Gastrocnemius medialis (tissue), 4 donors: Measurements from ENCODE around the gene SPINDOC. TPM values are rescaled to one million over a fixed set of nuclear protein-coding genes. Genes with fewer than 3 reads are reported as not detected.
A peak's percentile ranks its signal among the peaks of the same experiment; 100 is the strongest.

Experiments used
- ATAC-seq, 2 donors: fragments of 150-250 bp; one replicate each; pipeline ENCODE4 v1.9.1; 2016
- DNase-seq, 2 donors: peaks; one replicate each; pipeline ENCODE4 v3.0.0-alpha.2; 2019
- H3K27ac ChIP-seq, 4 donors: fragments of 200-600 bp; sonication (generic); 1 replicate in 1 of 4; 2 replicates in 3 of 4; pipeline ENCODE4 v1.5.1; 2016 to 2018; ENCODE audit warnings: mild to moderate bottlenecking in 2 of 4, moderate library complexity in 1 of 4
- H3K27me3 ChIP-seq, 3 donors: fragments of 200-600 bp; sonication (generic) in 2 of 3; 1 replicate in 1 of 3; 2 replicates in 2 of 3; pipeline versions ENCODE4 v1.5.1 to v1.6.0; 2016 to 2019; ENCODE audit warnings: mild to moderate bottlenecking in 1 of 3, moderate library complexity in 1 of 3
- H3K36me3 ChIP-seq, 2 donors: fragments of 200-600 bp; sonication (generic) in 1 of 2; one replicate each; pipeline ENCODE4 v1.5.1; 2017 to 2018
- H3K4me1 ChIP-seq, 2 donors: fragments of 200-600 bp; sonication (generic) in 1 of 2; one replicate each; pipeline ENCODE4 v1.5.1; 2016 to 2017; ENCODE audit warnings: mild to moderate bottlenecking in 2 of 2
- H3K4me3 ChIP-seq, 4 donors: fragments of 200-600 bp; sonication (generic) in 3 of 4; 1 replicate in 1 of 4; 2 replicates in 3 of 4; pipeline ENCODE4 v1.5.1; 2016 to 2019; ENCODE audit warnings: mild to moderate bottlenecking in 2 of 4
- H3K9me3 ChIP-seq, 3 donors: fragments of 200-600 bp; sonication (generic) in 2 of 3; 1 replicate in 1 of 3; 2 replicates in 2 of 3; pipeline ENCODE4 v1.5.1; 2016 to 2019
- CTCF ChIP-seq, 5 experiments: fragments of 450-650 bp in 3 of 5; fragments of 200-600 bp in 2 of 5; sonication (generic) in 2 of 5; IDR thresholded peaks in 4 of 5; conservative IDR thresholded peaks in 1 of 5; 1 replicate in 4 of 5; 2 replicates in 1 of 5; pipeline ENCODE4 v1.5.1; 2016 to 2019; ENCODE audit warnings: antibody characterized with exemption in 5 of 5, mild to moderate bottlenecking in 3 of 5, moderate library complexity in 3 of 5
- POLR2A ChIP-seq, 2 donors: fragments of 450-650 bp; IDR thresholded peaks; one replicate each; pipeline ENCODE4 v1.6.1; 2017; ENCODE audit warnings: antibody characterized with exemption in 2 of 2, mild to moderate bottlenecking in 2 of 2, moderate library complexity in 2 of 2
- in situ Hi-C, 4 donors: fragments of 200-750 bp; cut with MboI; loops; one replicate each; pipeline versions ENCODE4 v1.15.0 to v1.8.0; 2017; ENCODE audit warnings: low sequenced_read_pairs in 4 of 4
- intact Hi-C: fragments of 100-400 bp; cut with DNase I; formaldehyde crosslinking; loops from one replicate; pipeline ENCODE4 v1.15.1; 2023; ENCODE audit warnings: low total_unique reads
- total RNA-seq, 4 donors: library from RNA; depleted of rRNA; stranded (reverse); fragments of >200 nt; gene quantifications; one replicate each; pipeline versions ENCODE4 v1.1.0 to v1.2.3, GENCODE V29; 2016

SPINDOC gene
- total RNA-seq, 4 donors from 2014 or later, result 2.7 to 6.3 (median 3.5) TPM

DNA sequence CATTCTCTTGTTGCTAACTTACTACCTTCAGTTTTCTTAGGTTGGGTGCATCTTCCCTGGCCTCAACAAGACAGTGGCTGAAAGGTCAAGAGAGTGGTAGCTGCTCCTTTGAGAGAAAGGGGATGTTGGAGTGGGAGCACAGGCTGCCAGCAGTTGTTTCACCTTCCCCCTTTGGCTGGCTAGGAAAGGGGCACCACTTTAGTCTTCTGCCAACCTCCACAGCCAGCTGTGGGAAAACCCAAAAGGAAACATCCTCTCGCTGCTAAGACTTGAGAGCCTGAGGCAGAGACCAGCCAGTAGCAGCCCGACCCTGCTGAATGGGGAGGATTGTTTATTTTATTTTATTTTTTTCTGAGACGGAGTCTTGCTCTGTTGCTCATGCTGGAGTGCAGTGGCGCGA lies 60.1 kb downstream of the SPINDOC start:
- Histone ChIP-seq H3K9me3 (no peaks in the 10 kb centered on the region), H3K36me3 (peaks cover 0 to 5% of the 10 kb centered on the region in 2 donors), H3K27ac (peak overlapping the region; percentile 71 to 86 (median 79)), H3K4me3 (no peak overlapping the region), H3K27me3 (no peaks in the 10 kb centered on the region), H3K4me1 (peaks cover 46 to 51% of the 10 kb centered on the region in 2 donors)
- ATAC-seq (no peak), DNase-seq (no peak)
- TF ChIP-seq POLR2A (IDR thresholded peaks at IDR 0.05) (no peak), CTCF (IDR thresholded peaks at IDR 0.05 in 4 of 5, conservative IDR thresholded peaks at IDR 0.05 in 1 of 5) (no peak)
- intact Hi-C loops (loop anchor here (2.0 to 10.0 kb wide), 3 partner anchors 44 to 109 kb away; partner anchors contain the start of genes RCOR2 and ZFTA), in situ Hi-C loops (no loop called here)

- H3K36me3 ChIP-seq, result peaks cover 0 to 5% of the 10 kb centered on the region in 2 donors
- peak overlapping the region in 3 of 4 donors; percentile 8 to 86 (median 80) for H3K27ac ChIP-seq
- no peaks in the 10 kb centered on the region for H3K9me3 ChIP-seq
- ATAC-seq (no peak), DNase-seq (no peak)
- TF ChIP-seq POLR2A (IDR thresholded peaks at IDR 0.05) (no peak), CTCF (IDR thresholded peaks at IDR 0.05 in 4 of 5, conservative IDR thresholded peaks at IDR 0.05 in 1 of 5) (no peak)
- H3K4me1 ChIP-seq, result peaks cover 38 to 45% of the 10 kb centered on the region in 2 donors
- in situ Hi-C loops, result no loop called here
- no peak overlapping the region for H3K4me3 ChIP-seq
- intact Hi-C loops, result loop anchor here (5.0 to 10.0 kb wide), 2 partner anchors 43 to 110 kb away; partner anchors contain the start of genes RCOR2 and ZFTA
- H3K27me3 ChIP-seq, result no peaks in the 10 kb centered on the region
Observed at GRCh38 chr11:63874511-63874910, 61.3 kb downstream of the SPINDOC start.

DNA sequence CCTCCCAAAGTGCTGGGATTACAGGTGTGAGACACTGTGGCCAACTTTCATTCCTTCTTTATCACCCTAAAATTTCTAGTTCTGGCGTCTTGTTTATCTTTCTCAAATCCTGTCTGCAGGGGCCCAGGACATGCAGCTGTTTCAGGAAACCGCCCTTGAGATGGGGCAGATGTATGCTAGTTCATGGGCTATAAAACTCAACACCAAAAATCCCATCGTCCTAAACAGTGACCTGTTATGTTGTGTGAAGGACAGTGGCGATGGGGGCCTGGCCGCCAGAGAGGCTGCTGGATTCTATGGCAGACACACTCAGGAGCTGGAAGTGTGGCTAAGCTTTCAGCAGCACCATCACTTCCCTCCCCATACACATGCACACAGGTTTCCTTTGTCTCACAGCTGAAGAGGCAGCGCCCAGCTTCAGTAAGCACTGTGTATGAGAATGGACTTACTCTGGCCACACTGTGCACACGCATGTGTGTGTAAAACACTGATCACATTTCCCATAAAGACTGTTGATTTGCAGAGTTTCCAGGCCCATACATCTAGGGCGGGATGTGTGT lies 62.3 kb downstream of the SPINDOC start:
- Histone ChIP-seq H3K27ac (no peak overlapping the region), H3K4me1 (peaks cover 27 to 39% of the 10 kb centered on the region in 2 donors), H3K9me3 (no peaks in the 10 kb centered on the region), H3K4me3 (no peak overlapping the region), H3K27me3 (no peaks in the 10 kb centered on the region), H3K36me3 (peaks cover 0 to 5% of the 10 kb centered on the region in 2 donors)
- intact Hi-C loops, result loop anchor here (10.0 kb wide), 1 partner anchor 111 kb away; the partner anchor contains the start of gene ZFTA
- ATAC-seq, result no peak
- no peak for TF ChIP-seq CTCF (IDR thresholded peaks at IDR 0.05 in 4 of 5, conservative IDR thresholded peaks at IDR 0.05 in 1 of 5)
- no peak for TF ChIP-seq POLR2A (IDR thresholded peaks at IDR 0.05)
- no peak for DNase-seq
- in situ Hi-C loops, result no loop called here

DNA sequence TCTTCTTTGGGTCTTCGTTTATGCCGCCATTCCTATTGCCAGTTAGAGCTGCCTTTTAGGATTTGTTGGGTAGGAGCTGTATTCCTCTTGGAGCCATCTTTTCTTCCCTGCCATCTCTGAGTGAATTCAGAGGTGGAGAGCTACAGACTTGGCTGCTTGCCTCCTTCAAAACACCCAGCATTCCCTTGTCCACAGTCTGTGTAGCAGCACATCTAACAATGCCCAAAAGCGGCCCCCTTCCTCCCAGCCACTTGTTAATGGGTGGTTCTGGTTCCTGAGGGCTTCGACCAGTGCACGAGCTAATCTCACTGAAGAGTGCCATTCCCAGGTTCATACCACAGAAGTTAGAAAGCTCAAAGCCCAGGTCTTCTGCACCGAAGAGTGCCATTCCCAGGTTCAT lies 63.4 kb downstream of the SPINDOC start:
- in situ Hi-C loops (no loop called here), intact Hi-C loops (loop anchor here (10.0 kb wide), 1 partner anchor 112 kb away; the partner anchor contains the start of gene ZFTA)
- DNase-seq, result no peak
- Histone ChIP-seq H3K4me1 (peaks cover 19 to 30% of the 10 kb centered on the region in 2 donors), H3K36me3 (peaks cover 0 to 5% of the 10 kb centered on the region in 2 donors), H3K9me3 (no peaks in the 10 kb centered on the region), H3K4me3 (no peak overlapping the region), H3K27ac (no peak overlapping the region), H3K27me3 (no peaks in the 10 kb centered on the region)
- no peak for TF ChIP-seq POLR2A (IDR thresholded peaks at IDR 0.05)
- no peak for ATAC-seq

Other genes starting within 250 kb of the SPINDOC start
- gene PLAAT3, start 199.0 kb upstream of the SPINDOC start, total RNA-seq, result 10 to 100 TPM; 58.0 to 76.5 (median 67.5) TPM
- gene ATL3, start 142.1 kb upstream of the SPINDOC start, total RNA-seq, result 10 to 100 TPM; 10.2 to 16.5 (median 12.4) TPM
- 100 to 1,000 TPM in 1 of 4 donors, 10 to 100 TPM in 3; 45.5 to 112 (median 86.0) TPM for gene RTN3, start 132.0 kb upstream of the SPINDOC start, total RNA-seq
- 10 to 100 TPM in 2 of 4 donors, 1 to 10 TPM in 2; 6.9 to 18.6 (median 11.8) TPM for gene ZFTA, start 44.7 kb upstream of the SPINDOC start, total RNA-seq
- gene MARK2, start 25.7 kb downstream of the SPINDOC start, total RNA-seq, result 10 to 100 TPM; 17.8 to 37.2 (median 30.3) TPM
- gene RCOR2, start 103.7 kb downstream of the SPINDOC start, total RNA-seq, result 1 to 10 TPM in 1 of 4 donors, under 1 TPM in 3; 0.25 to 1.5 (median 0.45) TPM
- 10 to 100 TPM in 1 of 4 donors, 1 to 10 TPM in 3; 4.9 to 11.4 (median 6.5) TPM for gene NAA40, start 125.5 kb downstream of the SPINDOC start, total RNA-seq
- 1,000 to 10,000 TPM in 2 of 4 donors, 100 to 1,000 TPM in 2; 812 to 1,326 (median 983) TPM for gene COX8A, start 161.2 kb downstream of the SPINDOC start, total RNA-seq
- 10 to 100 TPM; 48.0 to 70.3 (median 59.5) TPM for gene OTUB1, start 173.0 kb downstream of the SPINDOC start, total RNA-seq
- gene FLRT1, start 222.5 kb downstream of the SPINDOC start, total RNA-seq, result not detected